Keratinocyte (primary cell): Measurements from ENCODE around the gene ATPAF1. TPM values are rescaled to one million over a fixed set of nuclear protein-coding genes. Genes with fewer than 3 reads are reported as not detected.

ENCODE experiments used
- DNase-seq: peaks from one replicate; pipeline ENCODE4 v3.0.0-alpha.2; 2011; ENCODE audit warnings: low read depth, missing footprints, low spot score
- FAIRE-seq: peaks from 2 replicates; lab custom pipeline; 2011; peaks lifted over from hg19 to GRCh38; lab: Jason Lieb, UNC
- H2AFZ ChIP-seq: 2 replicates; pipeline ENCODE4 v1.6.0; 2012; ENCODE audit warnings: low read length, control low read depth, inconsistent platforms; ENCODE audit not compliant: control insufficient read depth
- H3K27ac ChIP-seq: 2 replicates; pipeline ENCODE4 v1.5.1; 2011; ENCODE audit warnings: low read length; ENCODE audit not compliant: control insufficient read depth, insufficient read depth
- H3K27me3 ChIP-seq: 3 replicates; pipeline ENCODE4 v1.6.0; 2011; ENCODE audit warnings: low read length; ENCODE audit not compliant: control insufficient read depth, insufficient read depth; ENCODE audit errors: extremely low read depth
- H3K36me3 ChIP-seq, 2 experiments: 2 replicates in 1 of 2; 3 replicates in 1 of 2; pipeline ENCODE4 v1.5.1; 2011; ENCODE audit warnings: low read length in 2 of 2, mild to moderate bottlenecking in 1 of 2; ENCODE audit not compliant: control insufficient read depth in 2 of 2, insufficient read depth in 2 of 2; ENCODE audit errors: extremely low read depth in 1 of 2
- H3K4me1 ChIP-seq: 3 replicates; pipeline ENCODE4 v1.5.1; 2011; ENCODE audit warnings: low read length; ENCODE audit not compliant: control insufficient read depth, insufficient read depth; ENCODE audit errors: extremely low read depth
- H3K4me2 ChIP-seq: 3 replicates; pipeline ENCODE4 v1.6.0; 2011; ENCODE audit warnings: low read depth, low read length; ENCODE audit not compliant: control insufficient read depth, insufficient read depth; ENCODE audit errors: extremely low read depth
- H3K4me3 ChIP-seq, 3 experiments: fragments of 200-600 bp in 1 of 3; sonication (generic) in 1 of 3; 2 replicates in 2 of 3; 3 replicates in 1 of 3; pipeline ENCODE4 v1.5.1; 2011 to 2016; ENCODE audit warnings: low read length in 3 of 3, mild to moderate bottlenecking in 3 of 3, control low read depth in 2 of 3, inconsistent platforms in 1 of 3, low read depth in 1 of 3, mixed read lengths in 1 of 3, mixed run types in 1 of 3, moderate library complexity in 1 of 3; ENCODE audit not compliant: control insufficient read depth in 2 of 3, insufficient read depth in 2 of 3; ENCODE audit errors: extremely low read depth in 1 of 3
- H3K79me2 ChIP-seq: 2 replicates; pipeline ENCODE4 v1.6.0; 2012; ENCODE audit warnings: low read length; ENCODE audit not compliant: control insufficient read depth, insufficient read depth
- H3K9ac ChIP-seq: 3 replicates; pipeline ENCODE4 v1.6.0; 2011; ENCODE audit warnings: low read length; ENCODE audit not compliant: control insufficient read depth, insufficient read depth; ENCODE audit errors: extremely low read depth
- H3K9me1 ChIP-seq: 3 replicates; pipeline ENCODE4 v1.6.0; 2011; ENCODE audit warnings: low read length; ENCODE audit not compliant: control insufficient read depth, insufficient read depth; ENCODE audit errors: extremely low read depth
- H3K9me3 ChIP-seq: 2 replicates; pipeline ENCODE4 v1.5.1; 2012; ENCODE audit warnings: low read depth, low read length; ENCODE audit not compliant: control insufficient read depth
- H4K20me1 ChIP-seq: 3 replicates; pipeline ENCODE4 v1.6.0; 2011; ENCODE audit warnings: low read length; ENCODE audit not compliant: control insufficient read depth, insufficient read depth; ENCODE audit errors: extremely low read depth
- EZH2 ChIP-seq: IDR thresholded peaks from one replicate; pipeline ENCODE4 v1.6.1; 2012; ENCODE audit warnings: inconsistent platforms, mild to moderate bottlenecking, low read length, moderate library complexity
- dilution Hi-C: fragments of 300-500 bp; cut with MboI; formaldehyde crosslinking; loops from one replicate; pipeline ENCODE4 v1.7.0; 2020; ENCODE audit warnings: low sequenced_read_pairs; ENCODE audit not compliant: extremely low pct_ligation_motif_present
- polyA plus RNA-seq, 5 experiments: library from polyadenylated mRNA; depleted of rRNA in 3 of 5; stranded (reverse) in 3 of 5; stranded (forward) in 1 of 5; unstranded in 1 of 5; fragments of >200 nt; gene quantifications; 1 replicate in 1 of 5; 2 replicates in 3 of 5; 3 replicates in 1 of 5; pipeline versions ENCODE4 v1.2.1 to v1.2.3, GENCODE V29; 2011 to 2012; ENCODE audit warnings: missing spikeins in 2 of 5, low read depth in 1 of 5, low replicate concordance in 1 of 5
- TF ChIP-seq, protein P1 (sequence below), 3 experiments: IDR thresholded peaks in 1 of 3; conservative IDR thresholded peaks in 1 of 3; optimal IDR thresholded peaks in 1 of 3; 2 replicates in 2 of 3; 3 replicates in 1 of 3; pipeline versions ENCODE3 to v1.5.1; 2011; ENCODE audit warnings: low read length in 3 of 3, mild to moderate bottlenecking in 3 of 3, moderate library complexity in 2 of 3, control low read depth in 1 of 3, inconsistent platforms in 1 of 3; ENCODE audit not compliant: insufficient read depth in 2 of 3; ENCODE audit errors: extremely low read depth in 1 of 3

Gene ATPAF1
- polyA plus RNA-seq, 1 donor (not counting 4 experiments of a cell fraction or from before 2014, with no cell fraction given): 55.6 TPM

DNA sequence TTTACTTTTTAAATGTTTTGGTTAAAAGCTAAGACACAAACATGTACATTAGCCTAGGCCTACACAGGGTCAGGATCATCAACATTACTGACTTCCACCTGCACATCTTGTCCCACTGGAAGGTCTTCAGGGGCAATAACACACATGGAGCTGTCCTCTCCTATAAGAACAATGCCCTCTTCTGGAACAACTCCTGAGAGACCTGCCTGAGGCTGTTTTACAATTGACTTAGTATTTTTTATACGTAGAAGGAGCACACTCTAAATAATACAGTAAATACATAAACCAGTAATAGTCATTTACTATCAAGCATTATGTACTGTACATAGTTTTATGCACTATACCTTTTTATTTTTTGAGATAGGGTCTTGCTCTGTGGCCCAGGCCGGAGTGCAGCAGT lies 37.4 kb downstream of the ATPAF1 start:
- Histone ChIP-seq H3K9me3 (no peaks in the 10 kb centered on the region), H3K27ac (no peak overlapping the region), H3K9me1 (no peaks in the 10 kb centered on the region), H2AFZ (no peak overlapping the region), H4K20me1 (no peaks in the 10 kb centered on the region), H3K4me1 (no peaks in the 10 kb centered on the region), H3K79me2 (no peaks in the 10 kb centered on the region), H3K27me3 (no peaks in the 10 kb centered on the region), H3K36me3 (peaks cover 0 to 16% of the 10 kb centered on the region in 2 experiments), H3K4me2 (no peak overlapping the region), H3K4me3 (no peak overlapping the region), H3K9ac (no peak overlapping the region)
- dilution Hi-C loops: no loop called here
- no peak for TF ChIP-seq EZH2
- DNase-seq: no peak
- no peak for FAIRE-seq

DNA sequence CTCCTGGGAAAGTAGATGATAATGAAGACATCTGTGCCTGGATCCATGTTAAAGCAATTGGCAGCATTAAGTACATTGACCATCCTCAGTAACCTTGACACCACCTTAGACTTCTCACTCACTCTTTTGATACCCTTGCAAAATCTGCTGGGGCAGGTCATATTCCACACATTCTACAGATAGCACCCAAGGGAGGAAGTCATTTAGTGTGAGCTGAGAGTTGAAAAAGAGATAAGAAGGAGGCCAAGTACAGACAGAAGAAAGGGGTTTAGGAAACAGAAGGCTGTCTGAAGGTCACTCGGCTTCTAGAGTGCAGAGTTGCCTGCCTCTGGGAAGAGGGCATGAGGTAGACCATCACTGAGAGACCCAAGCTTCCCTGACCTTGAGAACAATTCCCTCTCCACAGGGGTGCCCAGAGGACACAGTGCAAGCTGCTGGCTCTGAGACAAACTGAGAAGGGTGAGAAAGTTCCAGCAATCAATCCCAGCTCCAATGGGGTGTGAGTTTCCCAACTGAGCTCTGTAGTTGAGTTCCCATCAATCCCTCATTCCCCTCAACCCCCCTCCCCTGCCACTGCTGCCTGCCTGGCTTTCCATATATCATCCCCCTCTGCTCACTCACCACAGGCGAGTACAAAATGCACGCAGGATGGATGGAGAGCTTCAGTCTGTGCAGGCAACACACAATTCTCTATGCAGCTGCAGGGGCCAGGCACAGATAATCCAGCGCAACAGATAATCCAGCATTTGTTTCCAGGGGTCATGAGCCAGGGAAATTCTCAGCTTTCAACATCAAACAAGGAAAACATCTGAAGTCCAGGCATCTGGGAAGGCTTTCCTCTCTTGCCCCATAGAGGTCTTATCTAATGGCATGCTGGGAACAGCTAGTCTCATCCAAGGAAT lies 44.2 kb downstream of the ATPAF1 start:
- FAIRE-seq (no peak), DNase-seq (no peak)
- Histone ChIP-seq H3K36me3 (no peaks in the 10 kb centered on the region), H2AFZ (no peak overlapping the region), H3K27me3 (no peaks in the 10 kb centered on the region), H3K9me3 (no peaks in the 10 kb centered on the region), H3K27ac (no peak overlapping the region), H3K9ac (no peak overlapping the region), H3K4me3 (no peak overlapping the region), H3K9me1 (no peaks in the 10 kb centered on the region), H3K4me2 (no peak overlapping the region), H4K20me1 (no peaks in the 10 kb centered on the region), H3K79me2 (no peaks in the 10 kb centered on the region), H3K4me1 (peaks cover 7% of the 10 kb centered on the region)
- dilution Hi-C loops: no loop called here
- TF ChIP-seq, protein P1, sequence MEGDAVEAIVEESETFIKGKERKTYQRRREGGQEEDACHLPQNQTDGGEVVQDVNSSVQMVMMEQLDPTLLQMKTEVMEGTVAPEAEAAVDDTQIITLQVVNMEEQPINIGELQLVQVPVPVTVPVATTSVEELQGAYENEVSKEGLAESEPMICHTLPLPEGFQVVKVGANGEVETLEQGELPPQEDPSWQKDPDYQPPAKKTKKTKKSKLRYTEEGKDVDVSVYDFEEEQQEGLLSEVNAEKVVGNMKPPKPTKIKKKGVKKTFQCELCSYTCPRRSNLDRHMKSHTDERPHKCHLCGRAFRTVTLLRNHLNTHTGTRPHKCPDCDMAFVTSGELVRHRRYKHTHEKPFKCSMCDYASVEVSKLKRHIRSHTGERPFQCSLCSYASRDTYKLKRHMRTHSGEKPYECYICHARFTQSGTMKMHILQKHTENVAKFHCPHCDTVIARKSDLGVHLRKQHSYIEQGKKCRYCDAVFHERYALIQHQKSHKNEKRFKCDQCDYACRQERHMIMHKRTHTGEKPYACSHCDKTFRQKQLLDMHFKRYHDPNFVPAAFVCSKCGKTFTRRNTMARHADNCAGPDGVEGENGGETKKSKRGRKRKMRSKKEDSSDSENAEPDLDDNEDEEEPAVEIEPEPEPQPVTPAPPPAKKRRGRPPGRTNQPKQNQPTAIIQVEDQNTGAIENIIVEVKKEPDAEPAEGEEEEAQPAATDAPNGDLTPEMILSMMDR (optimal IDR thresholded peaks at IDR 0.05 in 1 of 3, IDR thresholded peaks at IDR 0.05 in 1 of 3, conservative IDR thresholded peaks at IDR 0.05 in 1 of 3; ENCODE audit: extremely low read depth in 1 of 3, insufficient read depth in 2 of 3, low read length in 3 of 3): no peak
- no peak for TF ChIP-seq EZH2
